Muscle of leg (tissue), 16 donors: Measurements from ENCODE around the gene TCERG1L. TPM values are rescaled to one million over a fixed set of nuclear protein-coding genes. Genes with fewer than 3 reads are reported as not detected.

Source experiments
- DNase-seq: peaks from one replicate; pipeline ENCODE4 v3.0.0; 2013
- H3K27ac ChIP-seq: one replicate; pipeline ENCODE4 v1.5.1; 2013; ENCODE audit warnings: mild to moderate bottlenecking, low read length, control low read depth
- H3K27me3 ChIP-seq: one replicate; pipeline ENCODE4 v1.6.1; 2013; ENCODE audit warnings: low read length; ENCODE audit not compliant: control insufficient read depth, insufficient read depth
- H3K36me3 ChIP-seq: one replicate; pipeline ENCODE4 v1.6.1; 2013; ENCODE audit warnings: low read length; ENCODE audit not compliant: control insufficient read depth, insufficient read depth
- H3K4me1 ChIP-seq: one replicate; pipeline ENCODE4 v1.6.1; 2013; ENCODE audit warnings: low read length; ENCODE audit not compliant: control insufficient read depth, insufficient read depth
- H3K4me3 ChIP-seq: one replicate; pipeline ENCODE4 v1.5.1; 2013; ENCODE audit warnings: low read length, control low read depth
- H3K9me3 ChIP-seq: replicated peaks from 2 replicates; pipeline ENCODE4 v1.6.1; 2013; ENCODE audit warnings: low read depth, low read length; ENCODE audit not compliant: control insufficient read depth
- WGBS: methylation state at CpG from one replicate; pipeline ENCODE4 v1.1.5; 2013; ENCODE audit warnings: missing lambda C conversion rate; ENCODE audit not compliant: insufficient coverage; 5-methylcytosine and 5-hydroxymethylcytosine counted together
- long read RNA-seq, 11 donors: transcript quantifications; one replicate each; lab custom pipeline, GENCODE V29; 2026
- polyA plus RNA-seq, 8 donors: library from polyadenylated mRNA; unstranded; fragments of 120-200 nt; gene quantifications; one replicate each; pipeline versions ENCODE4 v1.2.1 to v1.2.3, GENCODE V29; 2013; ENCODE audit warnings: inconsistent platforms in 1 of 8, low replicate concordance in 1 of 8; ENCODE audit not compliant: insufficient read length in 8 of 8, insufficient read depth in 1 of 8
- total RNA-seq: library from RNA; stranded (reverse); fragments of 120-200 nt; gene quantifications from one replicate; pipeline ENCODE4 v1.2.4, GENCODE V29; 2013

The TCERG1L gene, protein sequence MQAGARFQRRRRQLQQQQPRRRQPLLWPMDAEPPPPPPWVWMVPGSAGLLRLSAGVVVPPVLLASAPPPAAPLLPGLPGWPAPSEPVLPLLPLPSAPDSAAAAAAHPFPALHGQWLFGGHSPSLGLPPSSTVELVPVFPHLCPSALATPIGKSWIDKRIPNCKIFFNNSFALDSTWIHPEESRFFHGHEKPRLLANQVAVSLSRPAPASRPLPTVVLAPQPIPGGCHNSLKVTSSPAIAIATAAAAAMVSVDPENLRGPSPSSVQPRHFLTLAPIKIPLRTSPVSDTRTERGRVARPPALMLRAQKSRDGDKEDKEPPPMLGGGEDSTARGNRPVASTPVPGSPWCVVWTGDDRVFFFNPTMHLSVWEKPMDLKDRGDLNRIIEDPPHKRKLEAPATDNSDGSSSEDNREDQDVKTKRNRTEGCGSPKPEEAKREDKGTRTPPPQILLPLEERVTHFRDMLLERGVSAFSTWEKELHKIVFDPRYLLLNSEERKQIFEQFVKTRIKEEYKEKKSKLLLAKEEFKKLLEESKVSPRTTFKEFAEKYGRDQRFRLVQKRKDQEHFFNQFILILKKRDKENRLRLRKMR
- total RNA-seq (0.04 TPM), polyA plus RNA-seq (1 to 10 TPM in 1 of 8 donors, under 1 TPM in 7; 0.05 to 1.1 (median 0.18) TPM)
- long read RNA-seq, donor 1, result 0 reads
- long read RNA-seq, donor 2, result 0 reads
- long read RNA-seq, donor 3, partial matches to known transcripts, result 0 of 2 reads
- long read RNA-seq, donor 3, other reads (novel, unspliced or antisense), result 0 of 2 reads
- long read RNA-seq, donor 4, result 0 reads
- long read RNA-seq, donor 5, result 0 reads
- long read RNA-seq, donor 6, result 0 reads
- long read RNA-seq, donor 7, result 0 reads
- long read RNA-seq, donor 8, result 0 reads
- long read RNA-seq, donor 9, result 0 reads
- long read RNA-seq, donor 10, result 0 reads
- long read RNA-seq, donor 11, result 0 reads

DNA sequence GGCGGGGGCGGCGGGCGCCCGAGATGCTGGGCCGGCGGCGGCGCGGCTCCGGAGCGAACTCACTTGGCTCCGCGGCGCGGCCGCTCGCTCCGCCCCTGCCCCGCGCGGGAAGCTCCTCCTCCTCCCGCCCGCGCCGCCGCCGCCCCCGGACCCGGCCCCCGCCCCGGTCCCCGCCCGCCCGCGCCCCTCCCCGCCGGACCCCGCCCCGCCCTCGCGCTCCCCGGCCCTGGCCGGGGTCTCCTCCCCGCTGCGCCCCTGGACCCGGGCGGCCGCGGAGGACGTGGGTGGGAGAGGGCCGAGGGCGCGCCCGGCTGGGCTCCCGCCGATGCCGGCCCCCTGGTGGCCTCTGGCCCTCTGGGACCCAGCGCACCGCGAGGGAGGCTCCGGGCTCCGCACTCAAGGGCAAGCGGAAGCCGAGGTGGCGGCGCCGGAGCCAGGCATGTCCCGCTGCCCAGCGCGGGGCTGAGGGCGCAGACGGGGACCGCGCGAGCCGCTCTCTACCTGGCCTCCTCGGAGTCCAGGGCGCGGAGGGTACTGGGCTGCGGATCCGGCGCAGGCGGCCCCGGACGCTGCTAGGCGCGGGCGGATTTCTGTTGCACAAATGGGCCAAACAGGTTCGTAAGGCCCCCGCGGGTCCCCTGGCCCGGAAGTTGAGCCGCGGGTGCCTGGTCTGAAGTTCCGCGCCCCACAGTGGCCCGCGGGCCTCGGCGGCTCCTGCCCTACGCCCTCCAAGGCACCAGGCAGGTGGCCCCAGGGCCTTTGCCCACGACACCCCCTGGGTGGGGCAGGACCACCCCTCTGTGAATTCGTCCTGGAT is at the start of gene TCERG1L:
Gene TCERG1L (minus strand): TSS at position 61 of the 817 bp plus-strand sequence. CDS start 86 bp downstream, outside the sequence.
- DNase-seq, result no peak
- Histone ChIP-seq H3K9me3 (no peaks in the 10 kb centered on the region), H3K4me1 (peaks cover 10% of the 10 kb centered on the region), H3K4me3 (no peak within 1 kb of the TSS), H3K27me3 (peaks cover 44% of the 10 kb centered on the region), H3K27ac (no peak within 1 kb of the TSS), H3K36me3 (no peaks in the 10 kb centered on the region)
- under 1% methylated on average over 78 of the region's 104 CpGs for WGBS

- peaks cover 4% of the 10 kb centered on the region for H3K27me3 ChIP-seq
- WGBS, result 79% methylated on average over 10 of the region's 13 CpGs
- H3K4me1 ChIP-seq, result no peaks in the 10 kb centered on the region
- no peaks in the 10 kb centered on the region for H3K9me3 ChIP-seq
- no peak overlapping the region for H3K4me3 ChIP-seq
- H3K27ac ChIP-seq, result no peak overlapping the region
- H3K36me3 ChIP-seq, result no peaks in the 10 kb centered on the region
- DNase-seq, result no peak
These were observed 47.4 kb upstream of the TCERG1L start for GRCh38 chr10:131358741-131359442.

- Histone ChIP-seq H3K27ac (no peak overlapping the region), H3K4me1 (no peaks in the 10 kb centered on the region), H3K4me3 (no peak overlapping the region), H3K27me3 (peaks cover 4% of the 10 kb centered on the region), H3K36me3 (no peaks in the 10 kb centered on the region), H3K9me3 (no peaks in the 10 kb centered on the region)
- no peak for DNase-seq
- 90% methylated on average over 3 of the region's 7 CpGs for WGBS
These were observed 44.9 kb upstream of the TCERG1L start for GRCh38 chr10:131356442-131356841.

DNA sequence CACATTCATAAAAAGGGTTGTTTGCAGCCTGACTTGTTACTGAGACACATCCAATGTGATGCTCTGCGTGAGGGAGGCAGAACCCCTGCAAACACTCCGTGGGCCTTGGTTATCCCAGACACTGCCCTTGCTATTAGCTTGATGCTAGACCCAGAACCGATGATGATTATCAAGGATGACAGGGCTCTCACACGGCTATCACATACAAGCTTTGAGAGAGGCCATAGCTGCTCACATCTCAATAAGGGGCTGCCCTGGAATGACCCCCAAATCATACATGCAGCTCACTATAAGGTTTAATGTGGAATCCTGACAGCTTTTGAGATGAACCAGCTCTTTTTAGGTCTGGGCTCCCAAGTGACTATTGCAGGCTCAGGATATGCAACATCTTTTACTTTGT is 44.4 kb upstream of the TCERG1L start:
- Histone ChIP-seq H3K4me3 (no peak overlapping the region), H3K27me3 (peaks cover 7% of the 10 kb centered on the region), H3K36me3 (no peaks in the 10 kb centered on the region), H3K4me1 (no peaks in the 10 kb centered on the region), H3K9me3 (no peaks in the 10 kb centered on the region), H3K27ac (no peak overlapping the region)
- WGBS, result 81% methylated on average over 3 of the region's 4 CpGs
- DNase-seq, result no peak

DNA sequence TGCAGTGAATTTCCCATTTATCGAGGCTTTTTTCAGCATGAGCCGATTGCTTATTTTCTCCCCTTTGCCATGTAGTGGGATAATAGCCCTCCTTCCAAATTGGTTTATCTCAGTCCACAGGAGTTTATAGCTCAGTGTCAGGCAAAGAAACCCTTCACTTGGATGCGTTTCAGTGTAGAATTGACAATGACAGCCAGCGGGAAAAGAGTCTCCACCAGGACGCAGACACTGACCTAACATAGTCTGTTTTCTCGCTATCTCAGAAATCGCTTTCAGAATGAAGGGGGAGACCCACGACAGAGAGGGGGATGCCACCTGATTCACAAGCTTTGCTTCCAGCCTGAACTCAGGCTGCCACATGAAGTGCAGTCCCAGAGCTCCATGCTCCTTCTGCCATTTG is 43.5 kb upstream of the TCERG1L start:
- no peaks in the 10 kb centered on the region for H3K36me3 ChIP-seq
- WGBS, result 86% methylated on average over 8 of the region's 8 CpGs
- no peaks in the 10 kb centered on the region for H3K9me3 ChIP-seq
- H3K4me1 ChIP-seq, result no peaks in the 10 kb centered on the region
- peaks cover 7% of the 10 kb centered on the region for H3K27me3 ChIP-seq
- no peak for DNase-seq
- no peak overlapping the region for H3K27ac ChIP-seq
- H3K4me3 ChIP-seq, result no peak overlapping the region

GRCh38 chr10:131354380-131354779 is 42.9 kb upstream of the TCERG1L start:
- Histone ChIP-seq H3K27me3 (peaks cover 5% of the 10 kb centered on the region), H3K36me3 (no peaks in the 10 kb centered on the region), H3K4me1 (no peaks in the 10 kb centered on the region), H3K27ac (no peak overlapping the region), H3K4me3 (no peak overlapping the region), H3K9me3 (no peaks in the 10 kb centered on the region)
- DNase-seq, result peak; percentile 48
- 59% methylated on average over 2 of the region's 9 CpGs for WGBS

DNA sequence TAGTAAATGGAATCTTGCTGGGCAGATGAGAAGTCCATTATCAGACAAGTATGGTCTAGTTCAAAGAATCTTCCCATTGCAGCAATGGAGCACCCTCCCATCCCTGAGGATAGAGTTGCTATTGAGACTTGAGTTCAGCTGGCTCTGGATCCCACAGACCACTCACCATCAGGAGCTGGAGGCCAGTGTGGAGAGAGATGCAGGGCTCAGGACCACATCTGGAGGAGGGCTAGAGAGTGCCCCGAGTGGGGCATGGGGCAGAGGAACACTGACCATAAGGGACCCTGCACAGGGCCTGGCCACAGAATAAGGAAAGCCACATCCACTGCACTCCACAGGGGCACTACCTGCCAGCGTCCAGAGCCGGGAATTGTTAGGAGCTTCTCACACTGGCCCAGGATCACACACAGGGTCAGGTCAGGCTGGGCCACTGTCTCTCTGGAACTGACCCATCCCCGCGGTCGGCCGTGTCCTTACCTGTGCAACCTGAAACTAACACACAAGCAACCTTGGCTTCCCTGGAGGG is 41.3 kb upstream of the TCERG1L start:
- WGBS, result 86% methylated on average over 7 of the region's 7 CpGs
- Histone ChIP-seq H3K4me3 (no peak overlapping the region), H3K27me3 (peaks cover 5% of the 10 kb centered on the region), H3K36me3 (no peaks in the 10 kb centered on the region), H3K9me3 (no peaks in the 10 kb centered on the region), H3K4me1 (no peaks in the 10 kb centered on the region), H3K27ac (no peak overlapping the region)
- no peak for DNase-seq

DNA sequence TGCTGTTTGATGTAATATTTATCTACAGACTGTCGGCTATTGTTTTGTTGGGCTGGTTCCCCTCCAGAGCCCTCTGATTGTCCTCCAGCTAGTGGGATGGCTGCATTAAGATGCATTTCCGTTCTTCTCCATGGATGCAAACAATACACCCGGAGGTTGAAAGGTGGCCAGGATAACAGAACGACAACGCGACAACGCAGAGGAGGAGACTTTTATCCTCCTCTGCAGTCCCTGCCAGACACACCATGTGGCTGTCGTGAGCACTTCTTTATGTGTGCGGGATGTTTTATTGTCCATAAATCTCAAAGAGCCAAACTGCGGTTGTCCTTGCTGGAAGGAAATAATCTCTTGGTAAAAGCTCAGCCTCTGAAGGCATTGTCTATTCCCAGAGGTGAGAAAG is 39.1 kb upstream of the TCERG1L start:
- peaks cover 3% of the 10 kb centered on the region for H3K27me3 ChIP-seq
- WGBS, result 39% methylated on average over 2 of the region's 10 CpGs
- no peaks in the 10 kb centered on the region for H3K9me3 ChIP-seq
- no peaks in the 10 kb centered on the region for H3K36me3 ChIP-seq
- H3K4me3 ChIP-seq, result no peak overlapping the region
- no peak for DNase-seq
- no peaks in the 10 kb centered on the region for H3K4me1 ChIP-seq
- no peak overlapping the region for H3K27ac ChIP-seq

- no peak overlapping the region for H3K27ac ChIP-seq
- peaks cover 3% of the 10 kb centered on the region for H3K27me3 ChIP-seq
- no peaks in the 10 kb centered on the region for H3K9me3 ChIP-seq
- 20% methylated on average over 1 of the region's 5 CpGs for WGBS
- no peak for DNase-seq
- H3K36me3 ChIP-seq, result no peaks in the 10 kb centered on the region
- no peak overlapping the region for H3K4me3 ChIP-seq
- no peaks in the 10 kb centered on the region for H3K4me1 ChIP-seq
These were observed 38.7 kb upstream of the TCERG1L start for GRCh38 chr10:131350245-131350644.
